T-helper 22 cell (primary cell): Measurements from ENCODE around the gene TMEM63C.
"Not testable (repeated sequence)": the region's sequence is repeated elsewhere in the genome, so short reads cannot be mapped to it uniquely, and the experiment has no call there.

ENCODE experiments used
- DNase-seq: peaks from one replicate; pipeline ENCODE4 v3.0.0-alpha.2; 2020; ENCODE audit warnings: low read depth

Gene TMEM63C

GRCh38 chr14:77157740-77158139 is 23.9 kb upstream of the TMEM63C start:
- no peak for DNase-seq

GRCh38 chr14:77158175-77158881 is 23.3 kb upstream of the TMEM63C start:
- no peak for DNase-seq

- DNase-seq: no peak
These were observed 22.7 kb upstream of the TMEM63C start for GRCh38 chr14:77158882-77159255.

GRCh38 chr14:77161011-77161410 is 20.6 kb upstream of the TMEM63C start:
- no peak for DNase-seq

- DNase-seq: no peak
These were observed 11.6 kb upstream of the TMEM63C start for GRCh38 chr14:77170045-77170444.

DNA sequence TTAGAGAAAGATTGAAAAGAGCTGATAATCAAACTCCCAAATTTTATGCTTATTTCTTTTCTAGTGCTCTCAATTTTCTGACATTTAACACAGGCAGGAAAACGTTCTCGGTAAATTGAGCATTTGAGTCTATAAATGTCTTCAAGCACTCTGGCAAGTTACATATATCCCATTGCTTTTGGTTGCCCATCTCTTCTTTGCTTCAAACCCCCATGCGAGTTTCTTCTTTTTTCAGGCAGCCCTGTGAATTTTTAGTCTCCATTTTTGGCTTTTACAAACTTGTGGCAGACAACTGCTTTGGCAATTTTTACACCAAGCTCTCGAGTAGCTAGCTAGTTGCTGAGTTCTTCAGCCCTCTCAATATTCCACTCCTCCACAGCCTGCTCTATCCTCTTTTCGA is 8.7 kb upstream of the TMEM63C start:
- no peak for DNase-seq

GRCh38 chr14:77173911-77174617 is 7.5 kb upstream of the TMEM63C start:
- not testable (repeated sequence) for DNase-seq

- no peak for DNase-seq
These were observed 5.8 kb upstream of the TMEM63C start for GRCh38 chr14:77175843-77176242.

DNA sequence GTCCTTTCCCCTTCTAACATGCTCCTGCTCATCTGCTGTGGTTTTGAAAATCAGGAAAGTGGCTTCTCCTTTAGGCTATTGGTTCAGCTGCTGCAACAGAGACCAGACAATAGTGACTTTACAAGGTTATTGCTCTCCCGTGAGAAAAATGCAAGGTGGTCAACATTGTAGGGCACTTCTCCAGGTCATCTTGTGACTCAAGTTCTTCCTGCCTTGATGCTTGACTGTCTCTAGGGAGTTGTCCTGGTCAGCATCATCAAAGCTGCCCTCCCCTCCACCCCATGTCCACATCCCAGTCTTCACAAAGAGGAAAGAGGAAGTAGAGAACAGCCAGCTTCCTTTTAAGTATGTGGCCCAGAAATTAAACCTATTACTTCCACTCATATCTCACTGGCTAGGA is 3.9 kb upstream of the TMEM63C start:
- DNase-seq: no peak

- DNase-seq: no peak
These were observed 2.9 kb upstream of the TMEM63C start for GRCh38 chr14:77178656-77179055.

- DNase-seq: no peak
These were observed 634 bp upstream of the TMEM63C start for GRCh38 chr14:77180726-77181602.

- DNase-seq: no peak
These were observed 2.3 kb downstream of the TMEM63C start for GRCh38 chr14:77183896-77184295.

DNA sequence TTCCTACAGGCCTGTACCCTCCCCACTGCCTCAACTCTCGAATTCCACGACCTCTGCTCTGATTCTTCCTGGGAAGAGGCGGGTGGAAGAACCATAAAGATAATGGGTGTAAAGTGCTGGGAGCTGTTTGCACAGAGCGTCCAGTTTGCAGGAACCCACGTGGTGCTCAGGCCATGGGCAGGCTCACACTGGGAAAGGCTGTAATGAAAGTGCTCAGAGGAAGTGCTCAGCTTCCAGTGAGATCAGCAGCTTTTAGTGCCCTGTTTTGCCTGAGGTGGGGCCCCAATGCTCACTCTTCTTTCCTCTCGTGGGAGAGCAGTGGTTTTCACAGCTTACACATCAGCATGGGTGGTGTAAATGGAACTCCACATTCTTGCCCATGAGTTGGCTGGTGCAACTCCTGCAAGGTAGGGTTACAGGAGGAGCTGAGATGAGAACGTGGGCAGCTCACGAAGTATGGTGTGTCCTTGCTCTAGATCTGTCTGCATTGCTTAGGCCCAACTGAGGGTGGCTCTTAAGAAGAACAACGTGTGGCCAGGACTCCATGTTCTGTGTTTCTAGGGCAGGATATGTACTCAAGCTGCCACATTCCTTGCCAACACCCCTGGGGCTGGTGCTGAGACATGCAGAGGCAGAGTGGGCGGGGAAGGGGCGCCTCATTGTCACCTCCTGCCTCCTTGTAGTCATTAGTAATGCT is 2.9 kb downstream of the TMEM63C start:
- DNase-seq: no peak

- DNase-seq: no peak
These were observed 3.5 kb downstream of the TMEM63C start for GRCh38 chr14:77185093-77185465.

DNA sequence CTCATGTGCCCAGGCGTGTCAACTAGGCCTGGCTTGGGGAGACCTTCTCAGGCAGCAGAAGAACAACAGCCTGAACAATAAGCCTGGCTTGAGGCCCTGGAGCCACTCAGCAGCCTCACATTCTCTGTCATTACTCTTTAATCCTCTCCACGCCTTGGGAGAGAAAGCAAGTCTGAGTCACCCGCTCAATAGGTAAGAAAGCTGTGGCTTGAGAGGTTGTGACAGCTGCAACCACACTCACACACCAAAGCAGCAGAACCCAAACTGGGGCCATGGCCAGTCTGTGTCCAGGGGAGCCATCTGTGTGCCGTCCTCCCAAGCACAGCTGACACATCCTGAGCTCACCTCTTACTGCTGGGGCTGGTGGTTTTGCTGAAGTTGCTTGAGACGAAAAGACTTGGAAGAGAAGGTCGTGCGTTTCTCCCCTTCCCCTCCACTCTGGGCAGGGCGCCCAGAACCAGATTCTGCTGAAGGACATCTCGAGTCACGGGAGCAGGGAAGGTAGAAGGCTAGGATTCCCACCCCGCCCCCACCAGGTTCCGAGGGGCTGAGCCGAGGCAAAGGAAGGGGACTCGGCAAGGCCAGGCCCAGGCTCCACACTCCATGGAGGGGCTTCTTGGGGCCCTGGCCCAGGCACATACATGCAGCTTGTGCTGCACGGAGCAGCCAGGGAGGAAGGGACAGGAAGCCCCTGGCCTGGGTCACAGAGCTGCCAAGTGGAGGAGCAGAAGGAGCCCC is 5.5 kb downstream of the TMEM63C start:
- DNase-seq: no peak

- DNase-seq: no peak
These were observed 6.0 kb downstream of the TMEM63C start for GRCh38 chr14:77187649-77188012.

DNA sequence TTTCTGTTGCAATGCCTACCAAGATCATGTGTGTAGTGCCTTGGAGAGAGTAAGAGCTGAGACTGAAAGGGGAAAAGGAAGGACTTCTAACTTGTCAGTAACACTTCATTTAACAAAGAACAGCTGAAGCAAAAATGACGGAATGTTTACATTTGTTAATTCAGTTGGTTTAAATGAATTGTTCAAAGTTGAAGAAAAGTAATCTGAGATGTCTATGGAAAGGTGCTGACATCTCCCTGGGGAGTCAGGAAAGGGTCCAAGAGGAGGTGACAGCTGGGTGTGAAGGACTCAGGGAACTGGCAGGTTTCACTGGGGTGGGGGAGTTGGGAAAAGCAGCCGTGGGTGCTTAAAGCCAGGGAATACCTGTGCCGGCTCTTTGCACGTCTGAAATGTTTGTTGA is 7.9 kb downstream of the TMEM63C start:
- DNase-seq: no peak

DNA sequence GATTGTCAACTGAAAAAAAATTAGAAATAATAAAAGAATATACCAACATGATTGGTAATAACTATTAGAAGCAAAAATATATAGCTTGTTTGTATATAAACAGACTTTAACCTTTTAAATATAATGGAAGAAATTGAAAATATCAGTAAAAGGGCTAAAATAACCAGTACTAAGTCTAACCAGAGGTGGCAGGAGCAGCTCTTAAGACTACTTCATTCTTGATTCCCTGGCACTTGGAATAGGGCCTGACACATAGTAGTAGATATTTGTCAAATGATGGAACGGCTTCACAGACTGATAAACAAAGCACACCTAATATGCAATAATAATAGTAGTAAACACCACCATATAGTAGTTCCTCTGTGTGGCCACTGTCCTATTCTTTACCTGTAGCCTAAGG is 9.4 kb downstream of the TMEM63C start:
- no peak for DNase-seq

DNA sequence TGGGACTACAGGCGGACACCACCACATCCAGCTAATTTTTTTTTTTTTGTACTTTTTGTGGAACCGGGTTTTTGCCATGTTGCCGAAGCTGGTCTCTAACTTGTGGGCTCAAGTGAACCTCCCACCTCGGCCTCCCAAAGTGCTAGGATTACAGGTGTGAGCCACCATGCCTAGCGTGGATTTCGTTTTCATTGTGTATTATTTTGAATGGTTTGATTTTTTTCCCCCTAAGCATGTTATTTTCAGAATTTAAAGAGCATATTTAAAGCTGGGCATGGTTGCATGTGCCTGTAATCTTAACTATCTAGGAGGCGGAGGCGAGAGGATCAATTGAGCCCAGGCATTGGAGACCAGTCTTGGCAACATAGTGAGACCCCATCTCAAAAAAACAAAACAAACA is 13.1 kb downstream of the TMEM63C start:
- no peak for DNase-seq

GRCh38 chr14:77195766-77196165 is 14.2 kb downstream of the TMEM63C start:
- no peak for DNase-seq

- no peak for DNase-seq
These were observed 16.4 kb downstream of the TMEM63C start for GRCh38 chr14:77197988-77198387.

DNA sequence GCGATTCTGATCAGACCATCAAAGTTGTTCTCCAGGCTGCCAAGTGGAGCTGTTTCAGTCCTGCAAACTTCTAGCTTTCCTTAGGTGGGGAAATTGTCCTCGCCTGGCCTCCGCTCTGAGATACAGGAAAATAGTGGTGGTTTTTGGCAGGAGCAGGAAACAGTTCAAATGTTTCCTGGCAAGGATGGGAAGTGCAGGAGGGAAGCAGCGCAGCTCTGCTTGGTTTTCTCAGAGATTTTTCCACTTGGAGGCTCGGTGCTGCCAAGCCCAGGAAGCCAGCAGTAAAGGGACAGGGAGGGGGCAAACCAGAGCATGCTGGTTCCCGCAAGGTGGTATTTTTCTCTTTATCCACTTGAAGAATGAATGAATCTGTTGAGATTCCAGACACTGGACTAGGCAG is 17.0 kb downstream of the TMEM63C start:
- no peak for DNase-seq
